ENCODE data around the gene TMEM31. TPM values are rescaled to one million over a fixed set of nuclear protein-coding genes. Genes with fewer than 3 reads are reported as not detected.

Gene TMEM31
- total and polyA plus RNA-seq, 2 donors (not counting 1 experiment from before 2014, with no cell fraction given): 0.25 TPM; not detected in 1

- Mint-ChIP-seq H3K4me1 (no peaks in the 10 kb centered on the region), H3K4me3 (no peak overlapping the region), H3K27me3 (no peaks in the 10 kb centered on the region), H3K27ac (no peak overlapping the region), H3K9me3 (ENCODE audit: insufficient read depth) (no peaks in the 10 kb centered on the region)
- no peaks in the 10 kb centered on the region for H3K36me3 ChIP-seq (replicated peaks in 1 of 2; ENCODE audit: control extremely low read depth in 1 of 2, control insufficient read depth in 1 of 2, extremely low read depth in 1 of 2, insufficient read depth in 2 of 2, low read length in 1 of 2)
- no peaks in the 10 kb centered on the region for H3K4me1 ChIP-seq (ENCODE audit: control insufficient read depth in 2 of 2, insufficient read depth in 2 of 2, low read length in 2 of 2)
- no peak overlapping the region for H3K27ac ChIP-seq (ENCODE audit: low read length in 2 of 2)
- H3K4me2 ChIP-seq (replicated peaks; ENCODE audit: low read depth, low read length, poor library complexity, severe bottlenecking): no peak overlapping the region
- no CpG with 5 or more reads among the region's 1 CpG for WGBS (ENCODE audit: insufficient coverage)
- CTCF ChIA-PET: no interaction called here
- TF ChIP-seq EZH2 (IDR thresholded peaks at IDR 0.05; ENCODE audit: borderline replicate concordance, insufficient read depth, low read depth, low read length, poor library complexity, severe bottlenecking) (no peak), CTCF (IDR thresholded peaks at IDR 0.05) (no peak)
- H3K27me3 ChIP-seq (replicated peaks in 1 of 4; ENCODE audit: control extremely low read depth in 1 of 4, control insufficient read depth in 3 of 4, insufficient read depth in 4 of 4, low read length in 3 of 4): no peaks in the 10 kb centered on the region
- no peak overlapping the region for H3K4me3 ChIP-seq (ENCODE audit: control extremely low read depth in 1 of 5, extremely low read depth in 1 of 5, insufficient read depth in 1 of 5, low read depth in 2 of 5, low read length in 4 of 5)
- no peak overlapping the region for H2AFZ ChIP-seq (ENCODE audit: insufficient read depth, low read depth, low read length, poor library complexity, severe bottlenecking)
- no peaks in the 10 kb centered on the region for H4K20me1 ChIP-seq (ENCODE audit: control insufficient read depth, insufficient read depth, low read length, poor library complexity, severe bottlenecking)
- ATAC-seq (ENCODE audit: low read depth): no peak
- intact Hi-C loops (cut with micrococcal nuclease): no loop called here
- no peak for DNase-seq
- no peak overlapping the region for H3K9ac ChIP-seq (ENCODE audit: low read length)
- no peaks in the 10 kb centered on the region for H3K79me2 ChIP-seq (ENCODE audit: control insufficient read depth, insufficient read depth, low read length)
- no peaks in the 10 kb centered on the region for H3K9me3 ChIP-seq (ENCODE audit: control extremely low read depth in 1 of 3, control insufficient read depth in 2 of 3, insufficient read depth in 1 of 3, low read length in 2 of 3)
- POLR2A ChIA-PET: no interaction called here
Observed at GRCh38 chrX:103739421-103739820, 28.7 kb downstream of the TMEM31 start.

GRCh38 chrX:103741879-103742278 lies 31.2 kb downstream of the TMEM31 start:
- no peaks in the 10 kb centered on the region for H3K79me2 ChIP-seq (ENCODE audit: control insufficient read depth, insufficient read depth, low read length)
- no peak overlapping the region for H3K9ac ChIP-seq (ENCODE audit: low read length)
- no peak overlapping the region for H3K4me3 ChIP-seq (ENCODE audit: control extremely low read depth in 1 of 5, extremely low read depth in 1 of 5, insufficient read depth in 1 of 5, low read depth in 2 of 5, low read length in 4 of 5)
- DNase-seq (no peak), ATAC-seq (ENCODE audit: low read depth) (no peak)
- no peaks in the 10 kb centered on the region for H3K27me3 ChIP-seq (replicated peaks in 1 of 4; ENCODE audit: control extremely low read depth in 1 of 4, control insufficient read depth in 3 of 4, insufficient read depth in 4 of 4, low read length in 3 of 4)
- intact Hi-C loops (cut with micrococcal nuclease): no loop called here
- Mint-ChIP-seq H3K27me3 (no peaks in the 10 kb centered on the region), H3K9me3 (ENCODE audit: insufficient read depth) (no peaks in the 10 kb centered on the region), H3K4me1 (no peaks in the 10 kb centered on the region), H3K27ac (no peak overlapping the region), H3K4me3 (no peak overlapping the region)
- no peaks in the 10 kb centered on the region for H3K9me3 ChIP-seq (ENCODE audit: control extremely low read depth in 1 of 3, control insufficient read depth in 2 of 3, insufficient read depth in 1 of 3, low read length in 2 of 3)
- no peaks in the 10 kb centered on the region for H3K4me1 ChIP-seq (ENCODE audit: control insufficient read depth in 2 of 2, insufficient read depth in 2 of 2, low read length in 2 of 2)
- H3K4me2 ChIP-seq (replicated peaks; ENCODE audit: low read depth, low read length, poor library complexity, severe bottlenecking): no peak overlapping the region
- WGBS (ENCODE audit: insufficient coverage): 100% methylated on average over 1 of the region's 1 CpG
- POLR2A ChIA-PET: no interaction called here
- no peak overlapping the region for H2AFZ ChIP-seq (ENCODE audit: insufficient read depth, low read depth, low read length, poor library complexity, severe bottlenecking)
- H3K36me3 ChIP-seq (replicated peaks in 1 of 2; ENCODE audit: control extremely low read depth in 1 of 2, control insufficient read depth in 1 of 2, extremely low read depth in 1 of 2, insufficient read depth in 2 of 2, low read length in 1 of 2): no peaks in the 10 kb centered on the region
- CTCF ChIA-PET: no interaction called here
- H4K20me1 ChIP-seq (ENCODE audit: control insufficient read depth, insufficient read depth, low read length, poor library complexity, severe bottlenecking): no peaks in the 10 kb centered on the region
- TF ChIP-seq EZH2 (IDR thresholded peaks at IDR 0.05; ENCODE audit: borderline replicate concordance, insufficient read depth, low read depth, low read length, poor library complexity, severe bottlenecking) (no peak), CTCF (IDR thresholded peaks at IDR 0.05) (no peak)
- no peak overlapping the region for H3K27ac ChIP-seq (ENCODE audit: low read length in 2 of 2)

Data from B cell (primary cell).